ENCODE data around the gene GBF1. TPM values are rescaled to one million over a fixed set of nuclear protein-coding genes. Genes with fewer than 3 reads are reported as not detected.

The GBF1 gene
- total and polyA plus RNA-seq, 2 of the 13 experiments (the other 11 are each of a cell fraction or from before 2014, with no cell fraction given): 17.1 to 21.9 TPM

GRCh38 chr10:102419269-102420180, 174.2 kb downstream of the GBF1 start (continued):
- TF ChIP-seq AHDC1 (CRISPR knock-in tag; IDR thresholded peaks at IDR 0.05; ENCODE audit: borderline replicate concordance) (0 out of 2 replicates have a peak, but pooled peaks have one; percentile 21), ZNF160 (CRISPR knock-in tag; IDR thresholded peaks at IDR 0.05) (no peak), ZNF382 (CRISPR knock-in tag; IDR thresholded peaks at IDR 0.05; ENCODE audit: borderline replicate concordance) (no peak), EZH2 (conservative IDR thresholded peaks at IDR 0.05; ENCODE audit: low read depth, low read length) (no peak), BCL6 (CRISPR knock-in tag; IDR thresholded peaks at IDR 0.05) (no peak; the same call in 1 of the 2 replicates), TMF1 (CRISPR knock-in tag; IDR thresholded peaks at IDR 0.05; ENCODE audit: low read depth) (no peak; the same call in 1 of the 2 replicates), FOXC1 (CRISPR knock-in tag; IDR thresholded peaks at IDR 0.05; ENCODE audit: borderline replicate concordance) (no peak), ZNF567 (CRISPR knock-in tag; IDR thresholded peaks at IDR 0.05; ENCODE audit: borderline replicate concordance) (no peak), DZIP1 (CRISPR knock-in tag; IDR thresholded peaks at IDR 0.05) (no peak), SRSF4 (IDR thresholded peaks at IDR 0.05; ENCODE audit: low read depth, low read length, poor library complexity, severe bottlenecking) (no peak), PHF5A (CRISPR knock-in tag; IDR thresholded peaks at IDR 0.05; ENCODE audit: low read depth, unreplicated experiment) (no peak), MYC (CRISPR knock-in tag; IDR thresholded peaks at IDR 0.05; ENCODE audit: borderline replicate concordance) (peak; percentile 78), ZMYM2 (CRISPR knock-in tag; IDR thresholded peaks at IDR 0.05) (no peak), ZNF343 (CRISPR knock-in tag; IDR thresholded peaks at IDR 0.05) (no peak), ZBTB20 (CRISPR knock-in tag; IDR thresholded peaks at IDR 0.05; ENCODE audit: borderline replicate concordance, low read depth) (no peak), ZNF232 (CRISPR knock-in tag; IDR thresholded peaks at IDR 0.05; ENCODE audit: borderline replicate concordance) (peak; percentile 89), PHF8 (CRISPR knock-in tag; IDR thresholded peaks at IDR 0.05) (0 out of 2 replicates have a peak, but pooled peaks have one; percentile 3), PATZ1 (CRISPR knock-in tag; IDR thresholded peaks at IDR 0.05) (peak; percentile 63; the same call in 1 of the 2 replicates)
